Fibroblast of lung (primary cell): ENCODE results near the gene TCEA3. TPM values are rescaled to one million over a fixed set of nuclear protein-coding genes. Genes with fewer than 3 reads are reported as not detected.

Experiments used
- DNase-seq, 2 donors: peaks; one replicate each; pipeline versions ENCODE4 v3.0.0 to v3.0.0-alpha.2; 2010; ENCODE audit warnings: low read depth in 2 of 2
- H2AFZ ChIP-seq: 2 replicates; pipeline ENCODE4 v1.5.1; 2012; ENCODE audit warnings: low read length, control low read depth, inconsistent platforms
- H3K27ac ChIP-seq: 2 replicates; pipeline ENCODE4 v1.5.1; 2011; ENCODE audit warnings: low read length, control low read depth; ENCODE audit not compliant: insufficient read depth
- H3K27me3 ChIP-seq: 2 replicates; pipeline ENCODE4 v1.5.1; 2011; ENCODE audit warnings: mild to moderate bottlenecking, low read length; ENCODE audit not compliant: control insufficient read depth, insufficient read depth
- H3K36me3 ChIP-seq: 2 replicates; pipeline ENCODE4 v1.5.1; 2011; ENCODE audit warnings: low read length; ENCODE audit not compliant: control insufficient read depth, insufficient read depth
- H3K4me1 ChIP-seq: 2 replicates; pipeline ENCODE4 v1.5.1; 2011; ENCODE audit warnings: low read length; ENCODE audit not compliant: control insufficient read depth, insufficient read depth; ENCODE audit errors: extremely low read depth
- H3K4me2 ChIP-seq: 2 replicates; pipeline ENCODE4 v1.5.1; 2011; ENCODE audit warnings: low read length, control low read depth; ENCODE audit not compliant: insufficient read depth; ENCODE audit errors: extremely low read depth
- H3K4me3 ChIP-seq, 4 experiments: fragments of 200-600 bp in 1 of 4; sonication (generic) in 1 of 4; replicated peaks in 1 of 4; 2 replicates each; pipeline ENCODE4 v1.5.1; 2011 to 2016; ENCODE audit warnings: low read length in 4 of 4, low read depth in 3 of 4, mild to moderate bottlenecking in 3 of 4, control low read depth in 2 of 4, inconsistent platforms in 1 of 4, mixed read lengths in 1 of 4; ENCODE audit not compliant: insufficient read depth in 1 of 4; ENCODE audit errors: control extremely low read depth in 1 of 4
- H3K79me2 ChIP-seq: 2 replicates; pipeline ENCODE4 v1.5.1; 2012; ENCODE audit warnings: mild to moderate bottlenecking, low read length, inconsistent platforms; ENCODE audit not compliant: control insufficient read depth, insufficient read depth
- H3K9ac ChIP-seq: 2 replicates; pipeline ENCODE4 v1.5.1; 2011; ENCODE audit warnings: mild to moderate bottlenecking, low read length, control low read depth; ENCODE audit not compliant: insufficient read depth
- H3K9me3 ChIP-seq: 2 replicates; pipeline ENCODE4 v1.5.1; 2012; ENCODE audit warnings: low read depth, low read length; ENCODE audit not compliant: control insufficient read depth, insufficient read depth
- H4K20me1 ChIP-seq: 2 replicates; pipeline ENCODE4 v1.5.1; 2011; ENCODE audit warnings: low read length; ENCODE audit not compliant: control insufficient read depth, insufficient read depth; ENCODE audit errors: extremely low read depth
- EZH2 ChIP-seq: IDR thresholded peaks from 2 replicates; pipeline ENCODE4 v1.5.1; 2012; ENCODE audit warnings: low read length, control low read depth, mild to moderate bottlenecking; ENCODE audit errors: missing control alignments
- polyA plus RNA-seq, 2 donors: library from polyadenylated mRNA; depleted of rRNA in 1 of 2; stranded (reverse) in 1 of 2; unstranded in 1 of 2; fragments of >200 nt; gene quantifications; 2 replicates each; pipeline ENCODE4 v1.2.1, GENCODE V29; 2011 to 2012; ENCODE audit warnings: missing spikeins in 1 of 2
- total RNA-seq: library from RNA; depleted of rRNA; stranded (reverse); fragments of >200 nt; gene quantifications from 2 replicates; pipeline ENCODE4 v1.2.1, GENCODE V29; 2014
- TF ChIP-seq, protein P1 (sequence below), 2 donors: IDR thresholded peaks in 1 of 2; conservative IDR thresholded peaks in 1 of 2; 1 replicate in 1 of 2; 2 replicates in 1 of 2; pipeline ENCODE4 v1.5.1; 2011 to 2012; ENCODE audit warnings: low read length in 2 of 2, control low read depth in 1 of 2, inconsistent platforms in 1 of 2, low read depth in 1 of 2, mild to moderate bottlenecking in 1 of 2

TCEA3 gene
- total and polyA plus RNA-seq, 2 donors (not counting 1 experiment from before 2014, with no cell fraction given) = 12.3 to 44.6 TPM

DNA sequence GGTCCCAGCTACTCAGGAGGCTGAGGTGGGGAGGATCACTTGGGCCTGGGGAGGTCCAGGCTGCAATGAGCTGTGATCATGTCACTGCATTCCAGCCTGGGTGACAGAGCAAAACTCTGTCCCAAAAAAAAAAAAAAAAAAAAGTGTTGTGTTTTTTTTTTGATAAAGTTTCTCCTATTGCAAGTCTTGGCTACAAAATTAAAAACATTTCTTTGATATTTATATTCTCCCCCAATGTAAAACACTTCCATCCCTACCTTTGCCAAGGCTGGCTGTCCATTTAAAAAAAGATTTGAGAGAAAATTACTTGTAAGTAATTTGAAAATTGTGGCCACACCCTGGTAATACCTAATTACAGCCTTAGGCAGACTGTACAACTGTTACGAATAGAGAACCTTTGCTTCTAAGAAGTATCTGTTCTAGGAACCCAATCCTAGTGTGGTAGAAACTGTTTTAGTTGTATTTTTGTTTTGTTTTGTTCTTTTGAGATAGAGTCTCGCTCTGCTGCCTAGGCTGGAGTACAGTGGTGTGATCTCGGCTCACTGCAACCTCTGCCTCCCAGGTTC lies 66.2 kb downstream of the TCEA3 start:
- Histone ChIP-seq H3K4me1 (no peaks in the 10 kb centered on the region), H3K27me3 (no peaks in the 10 kb centered on the region), H3K9me3 (peaks cover 14% of the 10 kb centered on the region), H4K20me1 (no peaks in the 10 kb centered on the region), H3K4me3 (no peak overlapping the region), H3K9ac (no peak overlapping the region), H3K79me2 (no peaks in the 10 kb centered on the region), H3K36me3 (peaks cover 11% of the 10 kb centered on the region), H3K4me2 (no peak overlapping the region), H2AFZ (no peak overlapping the region), H3K27ac (no peak overlapping the region)
- no peak for DNase-seq
- TF ChIP-seq EZH2 = no peak
- TF ChIP-seq, protein P1, sequence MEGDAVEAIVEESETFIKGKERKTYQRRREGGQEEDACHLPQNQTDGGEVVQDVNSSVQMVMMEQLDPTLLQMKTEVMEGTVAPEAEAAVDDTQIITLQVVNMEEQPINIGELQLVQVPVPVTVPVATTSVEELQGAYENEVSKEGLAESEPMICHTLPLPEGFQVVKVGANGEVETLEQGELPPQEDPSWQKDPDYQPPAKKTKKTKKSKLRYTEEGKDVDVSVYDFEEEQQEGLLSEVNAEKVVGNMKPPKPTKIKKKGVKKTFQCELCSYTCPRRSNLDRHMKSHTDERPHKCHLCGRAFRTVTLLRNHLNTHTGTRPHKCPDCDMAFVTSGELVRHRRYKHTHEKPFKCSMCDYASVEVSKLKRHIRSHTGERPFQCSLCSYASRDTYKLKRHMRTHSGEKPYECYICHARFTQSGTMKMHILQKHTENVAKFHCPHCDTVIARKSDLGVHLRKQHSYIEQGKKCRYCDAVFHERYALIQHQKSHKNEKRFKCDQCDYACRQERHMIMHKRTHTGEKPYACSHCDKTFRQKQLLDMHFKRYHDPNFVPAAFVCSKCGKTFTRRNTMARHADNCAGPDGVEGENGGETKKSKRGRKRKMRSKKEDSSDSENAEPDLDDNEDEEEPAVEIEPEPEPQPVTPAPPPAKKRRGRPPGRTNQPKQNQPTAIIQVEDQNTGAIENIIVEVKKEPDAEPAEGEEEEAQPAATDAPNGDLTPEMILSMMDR (conservative IDR thresholded peaks at IDR 0.05 in 1 of 2, IDR thresholded peaks at IDR 0.05 in 1 of 2; ENCODE audit: low read depth in 1 of 2, low read length in 2 of 2) = no peak

DNA sequence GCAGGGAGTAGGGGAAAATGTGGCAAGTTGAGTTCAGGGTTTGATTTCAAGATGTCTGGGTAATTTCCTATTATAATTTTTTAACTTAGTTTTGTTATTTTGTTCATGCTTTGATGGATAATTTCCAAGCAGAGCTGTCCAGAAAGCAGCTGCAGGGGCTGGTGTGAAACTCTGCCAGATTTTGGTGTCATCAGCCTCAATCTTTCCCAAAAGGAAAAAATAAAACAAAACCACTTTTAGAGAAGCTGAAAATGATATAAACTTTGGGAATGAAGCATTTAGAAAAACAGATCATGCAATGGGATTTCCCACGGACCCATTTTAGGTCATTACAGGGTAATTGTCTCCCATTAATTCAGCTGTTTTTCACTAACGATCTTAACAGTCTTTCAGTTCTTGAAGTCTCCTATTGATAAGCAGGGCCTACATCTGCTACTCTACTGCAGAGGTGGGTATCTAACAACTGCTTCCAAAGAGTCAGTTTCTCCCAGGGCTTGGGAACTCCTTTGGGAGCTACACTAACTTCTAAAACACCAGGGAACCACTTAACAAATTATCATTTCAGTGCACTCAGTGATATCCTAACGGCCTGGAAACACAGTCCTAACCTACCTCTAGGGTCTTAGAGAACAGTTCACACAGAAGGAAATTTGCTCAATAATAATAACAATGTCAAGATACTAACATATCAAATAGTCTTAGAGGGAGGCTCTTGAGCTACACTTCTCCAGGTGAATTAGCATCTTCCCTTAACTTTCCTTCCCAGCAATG lies 67.2 kb downstream of the TCEA3 start:
- DNase-seq = no peak
- TF ChIP-seq, protein P1 (conservative IDR thresholded peaks at IDR 0.05 in 1 of 2, IDR thresholded peaks at IDR 0.05 in 1 of 2; ENCODE audit: low read depth in 1 of 2, low read length in 2 of 2) = no peak
- TF ChIP-seq EZH2 = no peak
- Histone ChIP-seq H3K9ac (no peak overlapping the region), H3K4me3 (no peak overlapping the region), H3K27me3 (no peaks in the 10 kb centered on the region), H3K9me3 (peaks cover 8% of the 10 kb centered on the region), H2AFZ (no peak overlapping the region), H3K4me1 (no peaks in the 10 kb centered on the region), H4K20me1 (no peaks in the 10 kb centered on the region), H3K36me3 (peaks cover 6% of the 10 kb centered on the region), H3K4me2 (no peak overlapping the region), H3K79me2 (no peaks in the 10 kb centered on the region), H3K27ac (no peak overlapping the region)

DNA sequence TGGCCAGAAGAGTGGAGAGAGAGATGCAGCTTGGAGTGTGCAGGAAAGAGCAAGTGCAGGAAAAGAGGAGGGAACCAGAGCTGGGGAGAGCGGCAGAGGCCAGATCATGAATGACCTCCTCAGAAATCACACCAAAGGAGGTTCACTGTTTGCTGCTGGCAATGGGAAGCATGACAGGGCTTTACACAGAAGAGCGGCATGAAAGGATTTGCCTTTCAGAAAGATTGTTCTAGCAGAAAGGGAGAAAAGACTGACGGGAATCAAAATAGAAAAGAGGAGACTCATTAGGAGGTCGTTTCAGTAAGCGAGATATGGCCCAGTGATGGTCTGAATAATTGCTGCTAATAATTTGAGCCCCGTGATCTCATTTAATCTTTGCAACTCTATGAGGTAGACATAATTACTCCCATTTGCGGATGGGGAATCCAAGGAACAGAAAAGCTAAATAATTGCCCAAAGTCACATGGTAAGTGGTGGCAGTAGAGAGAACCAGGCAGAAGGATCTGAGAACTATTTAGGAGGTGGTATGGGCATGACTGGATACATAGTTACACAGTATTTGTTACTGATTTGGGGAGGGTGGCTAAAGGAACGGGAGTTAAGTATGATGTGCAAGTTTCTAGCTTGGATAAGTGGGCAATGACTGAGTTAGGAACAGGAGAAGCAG lies 67.9 kb downstream of the TCEA3 start:
- Histone ChIP-seq H3K9me3 (peaks cover 3% of the 10 kb centered on the region), H4K20me1 (no peaks in the 10 kb centered on the region), H3K4me3 (no peak overlapping the region), H3K36me3 (no peaks in the 10 kb centered on the region), H3K4me1 (no peaks in the 10 kb centered on the region), H2AFZ (no peak overlapping the region), H3K4me2 (no peak overlapping the region), H3K79me2 (no peaks in the 10 kb centered on the region), H3K27ac (no peak overlapping the region), H3K27me3 (no peaks in the 10 kb centered on the region), H3K9ac (no peak overlapping the region)
- no peak for DNase-seq
- TF ChIP-seq EZH2 = no peak
- TF ChIP-seq, protein P1 (conservative IDR thresholded peaks at IDR 0.05 in 1 of 2, IDR thresholded peaks at IDR 0.05 in 1 of 2; ENCODE audit: low read depth in 1 of 2, low read length in 2 of 2) = no peak
